Activated CD8-positive, alpha-beta T cell treated with anti-CD3 and anti-CD28 coated beads, Interleukin-2, amount 10 ng/mL, durations not matched to agents 7 days and 5 days (primary cell): ENCODE measurements around the gene CCR4. TPM values are rescaled to one million over a fixed set of nuclear protein-coding genes. Genes with fewer than 3 reads are reported as not detected.
"Not testable (repeated sequence)": the region's sequence is repeated elsewhere in the genome, so short reads cannot be mapped to it uniquely, and the experiment has no call there.

ENCODE experiments used
- ATAC-seq: fragments of 150-1000 bp; cut with Tn5 transposase; one replicate; pipeline ENCODE4 v1.10.0; 2021; ENCODE audit warnings: moderate library complexity
- CTCF ChIA-PET: fragments of 350-600 bp; sonication (Branson Sonifier 250); formaldehyde crosslinking; loops from one replicate; lab custom pipeline; 2021; ENCODE audit warnings: antibody characterized with exemption; lab: Charles Lee
- POLR2A ChIA-PET: fragments of 350-600 bp; sonication (Branson Sonifier 250); formaldehyde crosslinking; loops from one replicate; lab custom pipeline; 2021; ENCODE audit warnings: antibody characterized with exemption; lab: Charles Lee
- DNase-seq: peaks from one replicate; pipeline ENCODE4 v3.0.0-alpha.2; 2020
- H3K27ac Mint-ChIP-seq: one replicate; pipeline ENCODE4 v1.8.0; 2021; ENCODE audit warnings: mild to moderate bottlenecking, mixed read lengths
- H3K27me3 Mint-ChIP-seq: one replicate; pipeline ENCODE4 v1.8.0; 2021; ENCODE audit warnings: low read depth, mixed read lengths
- H3K36me3 Mint-ChIP-seq: one replicate; pipeline ENCODE4 v1.8.0; 2021; ENCODE audit warnings: low read depth, mixed read lengths
- H3K4me1 Mint-ChIP-seq: one replicate; pipeline ENCODE4 v1.8.0; 2021; ENCODE audit warnings: low read depth, mixed read lengths
- H3K4me3 Mint-ChIP-seq: one replicate; pipeline ENCODE4 v1.8.0; 2021; ENCODE audit warnings: mild to moderate bottlenecking, mixed read lengths
- H3K9me3 Mint-ChIP-seq: one replicate; pipeline ENCODE4 v1.8.0; 2022; ENCODE audit warnings: mixed read lengths; ENCODE audit not compliant: insufficient read depth
- total RNA-seq, 2 experiments: library from RNA; stranded (reverse); gene quantifications; one replicate each; pipeline ENCODE4 v1.2.3, GENCODE V29; 2021

Gene CCR4
- total RNA-seq, 2 experiments from 2014 or later: 2.9 TPM

GRCh38 chr3:32954506-32954905, 3.1 kb downstream of the CCR4 start:
- ChIA-PET POLR2A (no interaction called here), CTCF (interaction anchor here (1.1 to 2.9 kb wide), 3 partner anchors 20 to 120 kb away, joined by 4 to 19 read pairs (median 6); no protein-coding TSS in a partner anchor)
- H3K4me3 Mint-ChIP-seq: no peak overlapping the region
- DNase-seq (no peak), ATAC-seq (no peak)
- no peaks in the 10 kb centered on the region for H3K27me3 Mint-ChIP-seq
- H3K36me3 Mint-ChIP-seq: peaks cover 1% of the 10 kb centered on the region
- peaks cover 28% of the 10 kb centered on the region for H3K4me1 Mint-ChIP-seq
- H3K27ac Mint-ChIP-seq: no peak overlapping the region
- no peaks in the 10 kb centered on the region for H3K9me3 Mint-ChIP-seq

- no peak overlapping the region for H3K27ac Mint-ChIP-seq
- ChIA-PET CTCF (interaction anchor here (1.9 kb wide), 1 partner anchor 74 kb away, joined by 6 read pairs; no protein-coding TSS in a partner anchor), POLR2A (no interaction called here)
- H3K4me1 Mint-ChIP-seq: peaks cover 35% of the 10 kb centered on the region
- no peaks in the 10 kb centered on the region for H3K9me3 Mint-ChIP-seq
- H3K36me3 Mint-ChIP-seq: peaks cover 1% of the 10 kb centered on the region
- DNase-seq (no peak), ATAC-seq (no peak)
- no peak overlapping the region for H3K4me3 Mint-ChIP-seq
- no peaks in the 10 kb centered on the region for H3K27me3 Mint-ChIP-seq
Observed at GRCh38 chr3:32956750-32957570, 5.5 kb downstream of the CCR4 start.

- ChIA-PET POLR2A (no interaction called here), CTCF (interaction anchor here (1.5 to 1.9 kb wide), 2 partner anchors 8 to 72 kb away, joined by 5 to 6 read pairs; no protein-coding TSS in a partner anchor)
- Mint-ChIP-seq H3K27me3 (no peaks in the 10 kb centered on the region), H3K4me1 (peaks cover 28% of the 10 kb centered on the region), H3K4me3 (no peak overlapping the region), H3K27ac (no peak overlapping the region), H3K36me3 (no peaks in the 10 kb centered on the region), H3K9me3 (no peaks in the 10 kb centered on the region)
- no peak for DNase-seq
- no peak for ATAC-seq
Observed at GRCh38 chr3:32958509-32958908, 7.1 kb downstream of the CCR4 start.

DNA sequence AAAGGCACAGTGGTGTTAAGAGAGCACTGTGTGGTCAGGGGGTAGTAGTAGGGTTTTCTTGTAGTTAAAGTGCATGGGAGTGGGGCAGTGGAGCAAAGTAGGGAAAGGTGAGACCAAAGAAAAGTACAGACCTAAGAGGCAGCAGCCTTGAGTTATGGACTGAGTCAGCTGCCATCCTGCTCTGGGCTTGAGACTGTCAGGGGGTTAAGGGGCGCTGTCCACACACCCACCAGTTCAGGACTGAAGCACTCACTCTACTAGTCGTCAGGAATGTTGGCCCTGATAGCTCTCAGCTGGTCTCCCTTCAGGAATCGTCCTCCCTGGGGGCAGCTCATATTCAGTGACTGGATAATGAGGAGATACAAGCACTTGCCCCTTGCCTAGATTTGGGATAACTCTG, 7.9 kb downstream of the CCR4 start:
- no peak for ATAC-seq

GRCh38 chr3:32960404-32961170, 9.1 kb downstream of the CCR4 start:
- H3K9me3 Mint-ChIP-seq: peaks cover 5% of the 10 kb centered on the region
- no peak overlapping the region for H3K4me3 Mint-ChIP-seq
- ATAC-seq (peak; percentile 32), DNase-seq (no peak)
- H3K27ac Mint-ChIP-seq: peak overlapping the region; percentile 12
- H3K36me3 Mint-ChIP-seq: peaks cover 4% of the 10 kb centered on the region
- H3K27me3 Mint-ChIP-seq: no peaks in the 10 kb centered on the region
- CTCF ChIA-PET: interaction anchor here (0.7 to 3.1 kb wide), 7 partner anchors 12 to 413 kb away, joined by 3 to 12 read pairs (median 5); no protein-coding TSS in a partner anchor
- H3K4me1 Mint-ChIP-seq: peaks cover 36% of the 10 kb centered on the region
- POLR2A ChIA-PET: interaction anchor here (0.5 to 1.0 kb wide), 2 partner anchors 28 to 74 kb away, joined by 3 read pairs; no protein-coding TSS in a partner anchor

More for the DNA sequence above, 7.9 kb downstream of the CCR4 start:
- Mint-ChIP-seq H3K27ac (no peak overlapping the region), H3K9me3 (no peaks in the 10 kb centered on the region), H3K4me3 (no peak overlapping the region), H3K4me1 (peaks cover 35% of the 10 kb centered on the region), H3K36me3 (no peaks in the 10 kb centered on the region), H3K27me3 (no peaks in the 10 kb centered on the region)
- POLR2A ChIA-PET: interaction anchor here (0.6 kb wide), 1 partner anchor 60 kb away, joined by 4 read pairs; no protein-coding TSS in a partner anchor
- DNase-seq: no peak
- CTCF ChIA-PET: interaction anchor here (0.9 to 1.5 kb wide), 4 partner anchors 9 to 414 kb away, joined by 4 to 5 read pairs (median 5); no protein-coding TSS in a partner anchor

GRCh38 chr3:32961189-32961715, 9.8 kb downstream of the CCR4 start:
- CTCF ChIA-PET: interaction anchor here (0.7 to 3.1 kb wide), 9 partner anchors 11 to 412 kb away, joined by 3 to 12 read pairs (median 5); no protein-coding TSS in a partner anchor
- POLR2A ChIA-PET: interaction anchor here (0.5 to 1.0 kb wide), 2 partner anchors 27 to 74 kb away, joined by 3 read pairs; no protein-coding TSS in a partner anchor
- DNase-seq: peak; percentile 35

GRCh38 chr3:32963871-32964270, 12.4 kb downstream of the CCR4 start:
- H3K4me3 Mint-ChIP-seq: no peak overlapping the region
- H3K9me3 Mint-ChIP-seq: peaks cover 10% of the 10 kb centered on the region
- CTCF ChIA-PET: no interaction called here
- ATAC-seq (peak; percentile 51), DNase-seq (no peak)
- H3K27ac Mint-ChIP-seq: no peak overlapping the region
- peaks cover 38% of the 10 kb centered on the region for H3K4me1 Mint-ChIP-seq
- POLR2A ChIA-PET: no interaction called here
- peaks cover 11% of the 10 kb centered on the region for H3K36me3 Mint-ChIP-seq
- no peaks in the 10 kb centered on the region for H3K27me3 Mint-ChIP-seq

More at GRCh38 chr3:32961189-32961715, 9.8 kb downstream of the CCR4 start:
- peaks cover 36% of the 10 kb centered on the region for H3K4me1 Mint-ChIP-seq
- H3K27me3 Mint-ChIP-seq: no peaks in the 10 kb centered on the region
- H3K4me3 Mint-ChIP-seq: no peak overlapping the region
- H3K9me3 Mint-ChIP-seq: peaks cover 5% of the 10 kb centered on the region
- peak; percentile 67 for ATAC-seq
- peak overlapping the region; percentile 12 for H3K27ac Mint-ChIP-seq
- H3K36me3 Mint-ChIP-seq: peaks cover 4% of the 10 kb centered on the region

- H3K27ac Mint-ChIP-seq, CTCF ChIA-PET, POLR2A ChIA-PET, ATAC-seq, H3K27me3 Mint-ChIP-seq, H3K4me3 Mint-ChIP-seq, H3K9me3 Mint-ChIP-seq, DNase-seq: not testable (repeated sequence)
- Mint-ChIP-seq H3K36me3 (peaks cover 11% of the 10 kb centered on the region), H3K4me1 (peaks cover 31% of the 10 kb centered on the region)
Observed at GRCh38 chr3:32964781-32965180, 13.3 kb downstream of the CCR4 start.

- peaks cover 11% of the 10 kb centered on the region for H3K36me3 Mint-ChIP-seq
- H3K27me3 Mint-ChIP-seq, H3K9me3 Mint-ChIP-seq, ATAC-seq, H3K27ac Mint-ChIP-seq, POLR2A ChIA-PET, DNase-seq, H3K4me3 Mint-ChIP-seq: not testable (repeated sequence)
- CTCF ChIA-PET: interaction anchor here (0.8 kb wide), 1 partner anchor 871 kb away, joined by 3 read pairs; no protein-coding TSS in a partner anchor
- H3K4me1 Mint-ChIP-seq: peaks cover 22% of the 10 kb centered on the region
Observed at GRCh38 chr3:32965617-32966213, 14.3 kb downstream of the CCR4 start.

DNA sequence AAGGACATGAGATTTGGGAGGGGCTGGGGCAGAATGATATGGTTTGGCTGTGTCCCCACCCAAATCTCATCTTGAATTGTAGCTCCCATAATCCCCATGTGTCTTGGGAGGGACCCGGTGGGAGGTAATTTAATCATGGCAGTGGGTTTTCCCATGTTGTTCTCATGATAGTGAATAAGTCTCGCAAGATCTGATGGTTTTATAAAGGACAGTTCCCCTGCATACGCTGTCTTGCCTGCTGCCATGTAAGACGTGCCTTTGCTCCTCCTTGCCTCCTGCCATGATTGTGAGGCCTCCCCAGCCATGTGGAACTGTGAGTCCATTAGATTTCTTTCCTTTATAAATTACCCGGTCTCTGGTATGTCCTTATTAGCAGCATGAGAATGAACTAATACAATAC, 15.2 kb downstream of the CCR4 start:
- POLR2A ChIA-PET, DNase-seq, H3K27me3 Mint-ChIP-seq, H3K4me3 Mint-ChIP-seq, ATAC-seq, H3K9me3 Mint-ChIP-seq, H3K27ac Mint-ChIP-seq: not testable (repeated sequence)
- peaks cover 11% of the 10 kb centered on the region for H3K36me3 Mint-ChIP-seq
- CTCF ChIA-PET: interaction anchor here (2.1 kb wide), 1 partner anchor 23 kb away, joined by 7 read pairs; no protein-coding TSS in a partner anchor
- H3K4me1 Mint-ChIP-seq: peaks cover 13% of the 10 kb centered on the region
